Aorta (tissue), 5 donors: ENCODE measurements around the gene PDILT. TPM values are rescaled to one million over a fixed set of nuclear protein-coding genes. Genes with fewer than 3 reads are reported as not detected.
"Not testable (repeated sequence)": the region's sequence is repeated elsewhere in the genome, so short reads cannot be mapped to it uniquely, and the experiment has no call there.

Source experiments
- ATAC-seq: fragments of 200-7000 bp; cut with Tn5 transposase; one replicate; pipeline ENCODE4 v1.9.1; 2022; ENCODE audit warnings: moderate library complexity; ENCODE audit not compliant: low FRiP score
- DNase-seq, 2 donors: peaks; one replicate each; pipeline ENCODE4 v3.0.0-alpha.2; 2020
- H3K27ac ChIP-seq, 2 donors: one replicate each; pipeline ENCODE4 v1.5.1; 2013; ENCODE audit warnings: low read length in 2 of 2, mild to moderate bottlenecking in 2 of 2, moderate library complexity in 2 of 2, control low read depth in 1 of 2, inconsistent platforms in 1 of 2, low read depth in 1 of 2
- H3K27me3 ChIP-seq, 2 donors: one replicate each; pipeline ENCODE4 v1.6.1; 2013; ENCODE audit warnings: control low read depth in 1 of 2, low read length in 1 of 2, mild to moderate bottlenecking in 1 of 2, moderate library complexity in 1 of 2; ENCODE audit not compliant: insufficient read depth in 2 of 2, control insufficient read depth in 1 of 2
- H3K36me3 ChIP-seq, 2 donors: one replicate each; pipeline ENCODE4 v1.6.1; 2013; ENCODE audit warnings: control low read depth in 1 of 2, low read length in 1 of 2, mild to moderate bottlenecking in 1 of 2; ENCODE audit not compliant: insufficient read depth in 2 of 2, control insufficient read depth in 1 of 2
- H3K4me1 ChIP-seq, 2 donors: one replicate each; pipeline ENCODE4 v1.6.1; 2013; ENCODE audit warnings: low read length in 2 of 2, control low read depth in 1 of 2, mild to moderate bottlenecking in 1 of 2, moderate library complexity in 1 of 2; ENCODE audit not compliant: insufficient read depth in 2 of 2, control insufficient read depth in 1 of 2
- H3K4me3 ChIP-seq, 2 donors: one replicate each; pipeline ENCODE4 v1.5.1; 2013; ENCODE audit warnings: low read length in 2 of 2, control low read depth in 1 of 2, mild to moderate bottlenecking in 1 of 2
- H3K9me3 ChIP-seq: one replicate; pipeline ENCODE4 v1.6.1; 2013; ENCODE audit warnings: mild to moderate bottlenecking, low read length; ENCODE audit not compliant: control insufficient read depth
- WGBS, 2 donors: extraction: QIAGEN DNeasy Blood & Tissue Kit; methylation state at CpG; one replicate each; pipeline ENCODE4 v1.1.7; 2013; 5-methylcytosine and 5-hydroxymethylcytosine counted together
- intact Hi-C, 2 donors: fragments of 100-400 bp; cut with DNase I; formaldehyde crosslinking; loops; one replicate each; pipeline versions ENCODE4 v1.14.2 to v1.15.0; 2022
- polyA plus RNA-seq, 2 donors: library from polyadenylated mRNA; stranded (reverse); fragments of 200-250 nt; gene quantifications; one replicate each; pipeline ENCODE4 v1.2.3, GENCODE V29; 2013
- total RNA-seq, 2 donors: library from RNA; stranded (reverse); fragmentation: NEBNext Ultra II Directional; extraction: Animal tissue kit (Norgen Biotek cat#: 25700); gene quantifications; one replicate each; pipeline ENCODE4 v1.2.1, GENCODE V29; 2021
- donor health status: healthy with polysubstance abuse.
- donor health status: Bipolar disorder and iron deficiency.
- donor health status: DM: no; HTN: no; CAD: no.
- donor health status: DM: no; HTN: no; CAD: no.
- donor health status: DM: yes; HTN: yes; CAD: no.

PDILT gene
- total and polyA plus RNA-seq, 4 donors, result not detected

DNA sequence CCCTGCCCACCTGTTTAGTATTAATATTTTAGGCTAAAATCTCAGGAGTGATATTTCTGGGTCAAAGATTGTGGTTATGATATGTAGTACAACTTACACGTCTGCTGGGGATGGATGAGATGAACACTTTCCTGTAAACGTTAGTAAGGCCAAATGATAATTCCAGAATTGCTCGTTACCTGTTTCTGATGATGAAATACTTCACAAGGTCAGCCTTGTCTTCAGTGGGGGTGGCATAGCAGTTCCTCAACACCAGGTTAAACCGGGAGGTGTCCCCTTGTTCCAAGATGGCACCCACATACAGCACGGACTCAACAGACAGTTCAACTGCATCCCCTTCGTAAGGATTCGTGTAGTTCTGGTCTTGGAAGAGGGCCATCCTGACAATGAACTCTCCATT lies 86.5 kb downstream of the PDILT start:
- DNase-seq (no peak), ATAC-seq (no peak)
- WGBS, 2 donors, result 69 to 71% methylated on average over 7 of the region's 7 CpGs
- H3K36me3 ChIP-seq, result no peaks in the 10 kb centered on the region
- H3K4me1 ChIP-seq, result no peaks in the 10 kb centered on the region
- H3K27me3 ChIP-seq, result no peaks in the 10 kb centered on the region
- H3K27ac ChIP-seq, result no peak overlapping the region
- H3K4me3 ChIP-seq, result no peak overlapping the region
- H3K9me3 ChIP-seq, result peaks cover 2% of the 10 kb centered on the region
- intact Hi-C loops, result no loop called here

DNA sequence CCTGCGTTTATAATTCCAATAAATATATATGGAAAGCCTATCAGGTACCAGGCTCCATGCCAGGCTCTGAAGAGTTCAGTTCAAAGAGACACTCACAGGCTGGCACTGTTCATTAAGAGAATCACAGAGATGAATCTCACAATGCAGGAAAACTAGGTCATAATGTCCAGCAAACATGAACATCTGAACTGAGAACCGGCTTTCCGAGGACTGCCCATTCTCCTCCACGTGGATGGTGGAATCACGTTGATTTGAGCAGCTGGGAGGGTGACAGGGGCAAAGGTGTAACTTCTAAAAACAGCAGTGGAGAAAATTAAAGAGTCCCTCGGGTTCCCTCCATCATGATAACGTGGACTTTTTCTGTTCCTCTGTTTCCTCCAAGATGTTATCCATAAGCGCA lies 87.4 kb downstream of the PDILT start:
- H3K36me3 ChIP-seq, result no peaks in the 10 kb centered on the region
- H3K9me3 ChIP-seq, result peaks cover 2% of the 10 kb centered on the region
- H3K4me3 ChIP-seq, result no peak overlapping the region
- ATAC-seq (no peak), DNase-seq (no peak)
- WGBS, 2 donors, result 13 to 29% methylated on average over 8 of the region's 8 CpGs
- no peaks in the 10 kb centered on the region for H3K27me3 ChIP-seq
- no peaks in the 10 kb centered on the region for H3K4me1 ChIP-seq
- H3K27ac ChIP-seq, result no peak overlapping the region
- intact Hi-C loops, result no loop called here

DNA sequence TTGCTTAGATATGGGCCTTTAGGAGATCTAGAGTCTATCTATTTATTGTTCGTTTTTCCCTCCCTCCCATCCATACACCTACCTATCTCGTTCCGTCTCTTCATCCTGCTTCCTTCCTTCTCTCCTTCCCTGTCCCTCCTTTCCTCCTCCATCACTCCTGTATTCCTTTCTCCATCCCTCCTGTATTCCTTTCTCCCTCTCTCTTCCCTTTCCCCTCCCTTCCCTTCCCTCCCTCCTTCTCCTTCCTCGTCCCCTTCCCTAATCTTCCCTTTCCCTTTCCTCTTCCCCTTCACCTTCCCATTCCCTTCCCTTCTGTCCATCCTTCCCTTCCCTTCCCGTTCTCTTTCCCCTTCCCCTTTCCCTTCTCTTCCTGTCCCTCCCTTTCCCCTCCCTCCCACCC lies 87.8 kb downstream of the PDILT start:
- intact Hi-C loops, result no loop called here
- peaks cover 2% of the 10 kb centered on the region for H3K9me3 ChIP-seq
- H3K4me3 ChIP-seq, result no peak overlapping the region
- H3K27me3 ChIP-seq, result no peaks in the 10 kb centered on the region
- no peaks in the 10 kb centered on the region for H3K4me1 ChIP-seq
- ATAC-seq (no peak), DNase-seq (no peak)
- H3K27ac ChIP-seq, result no peak overlapping the region
- 55 to 62% methylated on average over 5 of the region's 5 CpGs for WGBS, 2 donors
- no peaks in the 10 kb centered on the region for H3K36me3 ChIP-seq

DNA sequence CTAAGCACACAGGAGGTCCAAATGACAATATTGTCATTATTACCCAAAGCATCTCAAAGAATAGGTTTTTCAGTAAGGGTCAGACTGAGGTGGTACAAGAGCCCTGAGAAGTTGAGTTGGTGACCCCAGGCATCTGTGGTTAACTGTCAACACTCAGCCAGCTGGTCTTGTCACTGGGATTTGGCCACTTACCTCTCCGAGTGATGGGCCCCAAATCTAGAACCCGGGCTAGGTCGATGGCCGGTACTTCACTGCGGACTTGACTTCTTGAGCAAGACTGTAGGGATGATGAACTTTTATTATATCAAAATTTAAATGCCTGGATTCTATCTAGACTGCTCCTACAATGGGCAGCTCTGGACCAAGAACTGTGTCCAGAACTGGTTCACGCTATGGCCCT lies 88.8 kb downstream of the PDILT start:
- Histone ChIP-seq H3K9me3 (peaks cover 5% of the 10 kb centered on the region), H3K4me1 (no peaks in the 10 kb centered on the region), H3K36me3 (no peaks in the 10 kb centered on the region), H3K27me3 (no peaks in the 10 kb centered on the region), H3K4me3 (no peak overlapping the region), H3K27ac (no peak overlapping the region)
- DNase-seq (no peak), ATAC-seq (no peak)
- 86 to 90% methylated on average over 6 of the region's 6 CpGs for WGBS, 2 donors
- intact Hi-C loops, result no loop called here

DNA sequence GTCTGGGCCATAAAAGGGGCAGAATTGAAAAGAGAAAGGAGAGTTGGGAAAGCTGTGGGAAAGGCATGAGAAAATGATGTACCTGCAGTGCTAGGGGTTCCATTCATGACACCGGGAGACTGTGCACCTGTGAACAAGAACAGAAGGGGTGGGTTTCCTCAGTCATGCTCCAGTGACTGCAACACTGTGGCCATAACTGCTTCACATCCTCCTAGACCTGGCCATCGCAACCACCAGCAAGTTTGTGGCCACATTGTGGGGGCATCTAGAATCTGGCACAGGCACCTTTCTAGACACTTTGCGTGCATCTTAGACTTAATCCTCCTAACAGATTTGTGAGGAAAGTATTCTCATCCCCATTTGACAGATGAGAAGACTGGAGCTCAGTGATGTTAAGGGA lies 90.0 kb downstream of the PDILT start:
- no peaks in the 10 kb centered on the region for H3K27me3 ChIP-seq
- DNase-seq, result no peak
- peaks cover 5% of the 10 kb centered on the region for H3K9me3 ChIP-seq
- intact Hi-C loops, result no loop called here
- no peak for ATAC-seq
- no peaks in the 10 kb centered on the region for H3K4me1 ChIP-seq
- H3K27ac ChIP-seq, result no peak overlapping the region
- no peak overlapping the region for H3K4me3 ChIP-seq
- WGBS, 2 donors, result 90% methylated on average over 3 of the region's 3 CpGs
- no peaks in the 10 kb centered on the region for H3K36me3 ChIP-seq

DNA sequence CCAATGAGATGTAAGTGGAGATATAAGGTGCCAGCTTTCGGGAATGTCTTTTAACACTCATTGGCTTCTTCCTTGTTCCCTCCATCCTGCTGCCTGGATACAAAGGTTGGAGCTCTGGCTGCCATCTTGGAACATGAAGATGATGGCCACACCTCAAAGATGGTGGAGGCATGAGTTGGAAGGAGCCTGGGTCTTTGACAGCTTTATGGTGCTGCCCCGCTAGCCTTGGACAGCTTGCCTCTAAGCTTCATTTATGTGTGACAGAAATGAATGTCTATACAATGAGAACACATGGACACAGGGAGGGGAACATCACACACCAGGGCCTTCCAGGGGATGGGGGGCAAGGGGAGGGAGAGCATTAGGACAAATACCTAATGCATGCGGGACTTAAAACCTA lies 90.8 kb downstream of the PDILT start:
- no peak for ATAC-seq
- intact Hi-C loops, result no loop called here
- no peak overlapping the region for H3K4me3 ChIP-seq
- DNase-seq, result no peak
- H3K9me3 ChIP-seq, result peaks cover 5% of the 10 kb centered on the region
- no peaks in the 10 kb centered on the region for H3K27me3 ChIP-seq
- H3K4me1 ChIP-seq, result no peaks in the 10 kb centered on the region
- no peaks in the 10 kb centered on the region for H3K36me3 ChIP-seq
- no peak overlapping the region for H3K27ac ChIP-seq
- WGBS, 2 donors, result 87 to 88% methylated on average over 3 of the region's 3 CpGs

DNA sequence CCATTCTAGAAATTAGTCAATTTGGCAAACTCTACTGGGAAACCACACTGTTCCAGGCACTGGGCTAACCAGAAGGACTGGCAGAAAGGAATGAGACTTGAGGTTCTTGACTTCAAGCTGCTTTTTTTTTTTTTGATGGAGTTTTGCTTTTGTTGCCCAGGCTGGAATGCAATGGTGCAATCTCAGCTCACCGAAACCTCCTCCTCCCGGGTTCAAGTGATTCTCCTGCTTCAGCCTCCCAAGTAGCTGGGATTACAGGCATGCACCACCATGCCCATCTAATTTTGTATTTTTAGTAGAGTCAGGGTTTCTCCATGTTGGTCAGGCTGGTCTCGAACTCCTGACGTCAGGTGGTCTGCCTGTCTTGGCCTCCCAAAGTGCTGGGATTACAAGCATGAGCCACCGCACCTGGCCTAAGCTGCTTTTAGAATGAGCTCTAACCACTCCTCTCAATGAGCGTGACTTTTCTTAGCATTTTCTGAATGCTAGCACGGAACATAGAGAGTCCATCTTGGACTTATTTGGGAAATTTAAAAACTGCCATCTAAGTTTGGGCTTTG lies 91.9 kb downstream of the PDILT start:
- ATAC-seq, DNase-seq, H3K9me3 ChIP-seq, intact Hi-C loops, H3K4me1 ChIP-seq, H3K36me3 ChIP-seq, H3K27me3 ChIP-seq, H3K27ac ChIP-seq, H3K4me3 ChIP-seq: not testable (repeated sequence)
- 88 to 90% methylated on average over 7 of the region's 7 CpGs for WGBS, 2 donors

DNA sequence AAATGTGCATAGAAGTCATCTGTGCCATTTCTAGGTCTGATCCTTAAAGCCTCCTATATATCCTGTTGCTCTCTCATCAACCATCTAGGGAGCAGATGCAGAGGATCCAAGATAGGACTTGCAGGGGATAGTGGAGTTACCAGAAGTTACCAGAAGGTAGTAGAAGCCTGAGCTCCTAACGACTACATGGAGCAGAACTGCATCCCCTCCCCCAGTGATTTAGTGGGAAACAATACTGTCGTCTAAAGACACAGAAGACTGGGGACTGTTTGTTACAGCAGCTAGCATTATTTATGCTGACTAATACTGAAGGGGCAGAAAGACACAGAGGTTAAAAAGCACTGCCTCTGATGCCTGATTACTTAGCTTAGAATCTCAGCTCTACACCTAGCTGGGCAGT lies 93.0 kb downstream of the PDILT start:
- Histone ChIP-seq H3K27me3 (no peaks in the 10 kb centered on the region), H3K36me3 (no peaks in the 10 kb centered on the region), H3K27ac (no peak overlapping the region), H3K4me3 (no peak overlapping the region), H3K4me1 (no peaks in the 10 kb centered on the region), H3K9me3 (peaks cover 5% of the 10 kb centered on the region)
- no peak for DNase-seq
- intact Hi-C loops, result no loop called here
- no peak for ATAC-seq
- 56 to 66% methylated on average over 2 of the region's 2 CpGs for WGBS, 2 donors

DNA sequence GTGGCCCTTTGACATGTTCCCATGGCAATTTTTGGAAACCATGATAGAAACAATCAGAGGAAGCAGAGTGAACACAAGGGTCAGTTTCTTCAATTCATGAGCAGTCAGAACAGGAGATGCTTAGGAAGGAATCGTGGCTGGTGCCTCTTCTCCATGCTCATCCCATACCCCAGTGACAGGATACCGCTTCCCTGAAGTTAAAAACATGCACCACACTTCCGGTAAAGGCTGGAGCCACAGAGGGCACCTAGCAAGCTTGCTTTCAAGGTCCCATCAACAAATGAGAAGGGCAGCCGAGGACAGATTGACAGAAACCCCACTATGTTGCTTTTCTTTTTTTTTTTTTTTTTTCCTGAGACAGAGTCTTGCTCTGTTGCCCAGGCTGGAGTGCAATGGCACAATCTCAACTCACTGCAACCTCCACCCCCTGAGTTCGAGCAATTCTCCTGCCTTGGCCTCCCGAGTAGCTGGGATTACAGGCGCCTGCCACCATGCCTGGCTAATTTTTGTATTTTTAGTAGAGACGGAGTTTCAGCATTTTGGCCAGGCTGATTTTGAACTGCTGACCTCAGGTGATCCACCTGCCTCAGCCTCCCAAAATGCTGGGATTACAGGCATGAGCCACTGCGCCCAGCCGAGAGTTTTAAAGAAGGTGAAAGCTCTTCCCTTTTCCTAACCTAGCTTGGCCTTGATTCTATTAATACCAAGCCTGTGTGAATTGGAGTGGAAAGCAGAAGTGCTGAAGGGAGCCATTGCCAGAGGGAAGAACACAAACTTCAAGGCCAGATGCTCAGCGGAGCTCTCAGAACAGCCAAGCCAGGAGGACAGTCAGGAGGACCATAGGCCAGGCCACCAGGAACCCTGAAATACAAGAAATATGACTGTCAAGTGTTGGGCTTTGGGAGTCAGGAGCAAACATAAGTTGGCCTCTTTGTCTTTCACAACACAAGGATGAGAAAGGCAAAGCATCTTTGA lies 93.8 kb downstream of the PDILT start:
- Histone ChIP-seq H3K4me1 (no peaks in the 10 kb centered on the region), H3K4me3 (no peak overlapping the region), H3K36me3 (no peaks in the 10 kb centered on the region), H3K27ac (no peak overlapping the region), H3K27me3 (no peaks in the 10 kb centered on the region), H3K9me3 (peaks cover 5% of the 10 kb centered on the region)
- 83 to 84% methylated on average over 11 of the region's 11 CpGs for WGBS, 2 donors
- ATAC-seq, result no peak
- intact Hi-C loops, result no loop called here
- no peak for DNase-seq
